Endothelial cell (in vitro differentiated cells): ENCODE results near the gene GMDS. TPM values are rescaled to one million over a fixed set of nuclear protein-coding genes. Genes with fewer than 3 reads are reported as not detected.
A peak's percentile ranks its signal among the peaks of the same experiment; 100 is the strongest.

Source experiments
- DNase-seq: peaks from one replicate; pipeline ENCODE4 v3.0.0; 2021; ENCODE audit warnings: low spot score
- H3K27ac Mint-ChIP-seq: one replicate; pipeline ENCODE4 v1.8.0; 2021; ENCODE audit warnings: mixed read lengths, inconsistent platforms; ENCODE audit not compliant: unreplicated experiment
- H3K27me3 Mint-ChIP-seq: one replicate; pipeline ENCODE4 v1.8.0; 2021; ENCODE audit warnings: mild to moderate bottlenecking, moderate library complexity, mixed read lengths, inconsistent platforms; ENCODE audit not compliant: unreplicated experiment
- H3K36me3 Mint-ChIP-seq: one replicate; pipeline ENCODE4 v1.8.0; 2021; ENCODE audit warnings: mild to moderate bottlenecking, low read depth, mixed read lengths, inconsistent platforms; ENCODE audit not compliant: unreplicated experiment
- H3K4me1 Mint-ChIP-seq: one replicate; pipeline ENCODE4 v1.8.0; 2021; ENCODE audit warnings: mild to moderate bottlenecking, mixed read lengths, inconsistent platforms; ENCODE audit not compliant: unreplicated experiment
- H3K4me3 Mint-ChIP-seq: one replicate; pipeline ENCODE4 v1.8.0; 2021; ENCODE audit warnings: mild to moderate bottlenecking, mixed read lengths, inconsistent platforms; ENCODE audit not compliant: unreplicated experiment
- H3K9me3 Mint-ChIP-seq: one replicate; pipeline ENCODE4 v1.8.0; 2021; ENCODE audit warnings: mixed read lengths, inconsistent platforms; ENCODE audit not compliant: unreplicated experiment
- CTCF ChIP-seq: fragments of 200-600 bp; sonication (generic); IDR thresholded peaks from one replicate; pipeline ENCODE4 v1.5.0; 2021; ENCODE audit warnings: antibody characterized with exemption; ENCODE audit not compliant: unreplicated experiment
- long read RNA-seq: library from polyadenylated mRNA; unstranded; transcript quantifications from one replicate; pipeline ENCODE4 v2.0.0, GENCODE V29; 2020; ENCODE audit not compliant: unreplicated experiment
- total RNA-seq: library from RNA; stranded (reverse); fragmentation: NEBNext Ultra II Directional; extraction: Animal tissue kit (Norgen Biotek cat#: 25700); gene quantifications from one replicate; pipeline ENCODE4 v1.2.1, GENCODE V29; 2021; ENCODE audit not compliant: unreplicated experiment

The GMDS gene
- 36.0 TPM for total RNA-seq
- long read RNA-seq, transcript GMDS-202 (11 exons, 1,752 nt), result major isoform, 27 of 47 reads
- long read RNA-seq, partial matches to known transcripts, result 5 of 47 reads
- long read RNA-seq, other reads (novel, unspliced or antisense), result 10 of 47 reads

DNA sequence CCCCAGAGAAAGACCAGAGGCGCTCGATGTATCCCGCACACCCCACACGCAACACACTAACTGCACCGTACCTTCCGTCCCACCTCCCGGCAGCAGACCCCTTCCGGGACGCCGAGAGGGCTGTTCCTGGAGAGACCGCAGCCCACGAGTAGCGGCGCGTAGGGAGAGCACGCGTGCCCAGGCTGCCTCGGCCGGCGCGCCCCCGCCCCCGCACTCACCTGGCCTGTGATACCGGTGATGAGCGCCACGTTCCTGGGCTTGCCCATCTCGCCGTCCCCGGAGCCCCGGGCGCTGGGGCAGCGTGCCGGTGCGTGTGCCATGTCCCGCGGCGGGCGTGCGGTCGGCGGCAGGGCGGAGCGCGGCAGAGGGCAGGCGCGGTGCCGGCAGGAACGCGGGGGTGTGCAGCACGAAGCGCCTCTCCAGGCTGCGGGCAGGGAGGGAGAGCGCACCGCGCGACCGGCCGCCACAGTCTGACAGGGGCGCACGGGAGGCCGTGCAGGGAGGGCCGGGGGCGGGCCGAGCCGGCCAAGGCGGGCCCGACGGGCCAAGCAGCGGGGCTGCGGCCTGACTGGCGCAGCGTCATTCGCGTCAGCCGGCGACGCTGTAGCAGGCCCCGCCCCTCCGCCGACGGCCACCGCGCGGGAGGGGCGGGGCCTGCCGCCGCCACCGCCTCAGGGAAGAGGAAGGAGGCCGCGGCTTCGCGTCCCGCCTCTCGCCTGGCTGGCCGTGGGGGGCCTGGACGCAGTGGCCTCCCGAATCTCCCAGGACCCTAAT, at the start of gene GMDS:
GMDS (minus strand) TSS at position 503 of the 774 bp plus-strand sequence.
- H3K27ac Mint-ChIP-seq, result peak within 1 kb of the TSS; percentile 80
- no peaks in the 10 kb centered on the region for H3K9me3 Mint-ChIP-seq
- peaks cover 8% of the 10 kb centered on the region for H3K27me3 Mint-ChIP-seq
- peak within 1 kb of the TSS; percentile 96 for H3K4me3 Mint-ChIP-seq
- TF ChIP-seq CTCF, result no peak
- H3K36me3 Mint-ChIP-seq, result peaks cover 4% of the 10 kb centered on the region
- peak; percentile 88 for DNase-seq
- peaks cover 27% of the 10 kb centered on the region for H3K4me1 Mint-ChIP-seq

GRCh38 chr6:2285510-2285909, 40.1 kb upstream of the GMDS start:
- no peak for DNase-seq
- Mint-ChIP-seq H3K9me3 (peaks cover 10% of the 10 kb centered on the region), H3K27ac (no peak overlapping the region), H3K27me3 (peaks cover 1% of the 10 kb centered on the region), H3K4me1 (peaks cover 2% of the 10 kb centered on the region), H3K4me3 (no peak overlapping the region), H3K36me3 (peaks cover 24% of the 10 kb centered on the region)
- no peak for TF ChIP-seq CTCF

- H3K4me1 Mint-ChIP-seq, result no peaks in the 10 kb centered on the region
- H3K4me3 Mint-ChIP-seq, result no peak overlapping the region
- H3K36me3 Mint-ChIP-seq, result peaks cover 17% of the 10 kb centered on the region
- H3K27ac Mint-ChIP-seq, result no peak overlapping the region
- no peak for DNase-seq
- no peaks in the 10 kb centered on the region for H3K27me3 Mint-ChIP-seq
- no peak for TF ChIP-seq CTCF
- H3K9me3 Mint-ChIP-seq, result no peaks in the 10 kb centered on the region
Measured at GRCh38 chr6:2275892-2276242, 30.5 kb upstream of the GMDS start.

- no peaks in the 10 kb centered on the region for H3K4me1 Mint-ChIP-seq
- no peaks in the 10 kb centered on the region for H3K27me3 Mint-ChIP-seq
- H3K36me3 Mint-ChIP-seq, result peaks cover 19% of the 10 kb centered on the region
- no peaks in the 10 kb centered on the region for H3K9me3 Mint-ChIP-seq
- DNase-seq, result no peak
- no peak for TF ChIP-seq CTCF
- no peak overlapping the region for H3K27ac Mint-ChIP-seq
- H3K4me3 Mint-ChIP-seq, result no peak overlapping the region
Measured at GRCh38 chr6:2274981-2275891, 29.8 kb upstream of the GMDS start.
